HG03108 (cell line): ENCODE data around the gene TAX1BP3.

Experiments
- ATAC-seq: cut with Tn5 transposase; IDR thresholded peaks from one replicate; pipeline ENCODE4 v1.9.1; 2021; ENCODE audit warnings: moderate library complexity; ENCODE audit not compliant: unreplicated experiment

The TAX1BP3 gene

DNA sequence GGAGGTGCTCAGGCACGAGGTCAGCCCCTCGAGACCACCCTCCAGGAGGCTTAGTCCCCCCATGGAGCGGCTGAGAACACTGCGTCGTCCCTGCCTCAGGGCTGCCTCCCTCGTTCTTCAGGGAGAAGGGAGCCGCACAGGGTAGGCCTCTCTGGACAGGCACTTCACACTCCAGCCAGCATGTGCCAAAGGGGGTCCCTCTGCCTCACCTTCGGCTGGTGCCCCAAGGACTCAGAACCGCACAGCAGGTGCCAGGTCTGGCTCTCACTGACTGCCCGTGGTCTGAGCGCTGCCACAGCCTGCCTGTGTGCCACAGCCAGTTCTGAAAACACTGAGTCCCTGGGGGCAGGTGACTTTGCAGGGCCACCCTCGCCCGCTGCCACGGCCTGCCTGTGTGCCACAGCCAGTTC lies 20.5 kb upstream of the TAX1BP3 start:
- no peak for ATAC-seq

DNA sequence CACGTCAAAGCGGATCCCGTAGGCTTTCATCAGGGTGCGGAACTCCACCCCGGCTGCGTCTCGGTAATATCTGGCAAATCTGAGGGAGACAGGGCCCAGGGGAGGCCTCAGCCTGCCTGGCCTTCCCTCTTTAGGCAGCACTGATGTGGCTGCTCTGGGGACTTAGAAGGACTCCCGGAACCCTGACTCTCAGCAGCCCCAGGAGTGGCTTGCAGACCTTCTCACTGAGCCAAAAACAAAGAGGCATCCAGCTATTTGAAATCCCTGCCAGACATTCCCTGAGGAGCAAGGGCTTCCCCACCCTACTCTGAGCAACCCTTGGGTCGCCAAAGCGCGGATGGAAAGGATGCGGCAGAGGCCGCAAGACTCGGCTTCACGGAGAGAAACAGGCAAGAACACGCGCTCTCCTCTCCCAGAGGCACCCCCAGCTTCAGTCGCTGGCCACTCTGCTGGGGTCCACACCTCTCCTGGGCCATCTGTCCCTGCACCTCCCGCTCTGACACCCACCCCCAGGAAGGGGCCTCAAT lies 19.7 kb upstream of the TAX1BP3 start:
- no peak for ATAC-seq

- ATAC-seq, result no peak
Observed at GRCh38 chr17:3685174-3685573, 16.8 kb upstream of the TAX1BP3 start.

DNA sequence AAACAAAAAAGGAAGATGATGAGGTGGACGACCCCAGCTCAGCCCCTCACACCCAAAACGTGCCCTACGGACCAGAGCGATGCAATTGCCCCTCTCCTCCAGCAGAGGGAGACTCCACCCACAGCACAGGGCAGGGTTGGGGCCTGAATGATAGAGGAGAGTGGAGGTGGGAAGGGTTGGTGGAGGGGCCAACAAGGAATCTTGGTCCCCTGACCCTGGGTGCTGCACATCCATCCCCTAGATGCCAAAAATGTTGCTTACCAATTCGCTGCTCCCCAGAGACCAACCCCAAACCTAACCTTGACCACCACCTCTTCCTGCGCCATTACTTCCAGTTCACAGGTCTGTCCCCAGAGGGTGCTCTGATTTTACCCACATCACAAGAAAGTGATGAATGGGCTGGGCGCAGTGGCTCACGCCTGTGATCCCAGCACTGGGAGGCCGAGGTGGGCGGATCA lies 14.7 kb upstream of the TAX1BP3 start:
- ATAC-seq, result no peak

GRCh38 chr17:3682033-3682432 lies 13.7 kb upstream of the TAX1BP3 start:
- ATAC-seq, result no peak

- ATAC-seq, result no peak
Observed at GRCh38 chr17:3681565-3681964, 13.2 kb upstream of the TAX1BP3 start.

DNA sequence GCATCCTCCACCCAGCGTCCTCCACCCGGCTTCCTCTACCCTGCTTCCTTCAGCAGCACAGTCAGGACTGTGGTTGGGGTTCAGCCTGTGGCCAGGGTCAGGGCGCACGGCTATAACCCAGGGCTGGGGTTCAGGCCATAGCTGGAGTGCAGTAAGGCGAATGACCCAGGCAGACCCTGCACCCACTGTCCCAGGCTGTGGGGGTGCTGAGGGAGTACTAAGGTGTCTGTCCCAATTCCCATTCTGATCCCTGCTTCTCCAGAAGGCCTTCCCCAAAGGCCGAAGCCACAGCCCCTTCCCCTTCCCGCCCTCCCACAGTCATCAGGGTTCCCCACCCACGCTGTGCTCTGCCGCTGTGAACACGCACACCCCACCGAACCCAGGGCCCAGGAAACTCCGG lies 12.7 kb upstream of the TAX1BP3 start:
- ATAC-seq, result no peak

- ATAC-seq, result no peak
Observed at GRCh38 chr17:3679531-3680126, 11.3 kb upstream of the TAX1BP3 start.

DNA sequence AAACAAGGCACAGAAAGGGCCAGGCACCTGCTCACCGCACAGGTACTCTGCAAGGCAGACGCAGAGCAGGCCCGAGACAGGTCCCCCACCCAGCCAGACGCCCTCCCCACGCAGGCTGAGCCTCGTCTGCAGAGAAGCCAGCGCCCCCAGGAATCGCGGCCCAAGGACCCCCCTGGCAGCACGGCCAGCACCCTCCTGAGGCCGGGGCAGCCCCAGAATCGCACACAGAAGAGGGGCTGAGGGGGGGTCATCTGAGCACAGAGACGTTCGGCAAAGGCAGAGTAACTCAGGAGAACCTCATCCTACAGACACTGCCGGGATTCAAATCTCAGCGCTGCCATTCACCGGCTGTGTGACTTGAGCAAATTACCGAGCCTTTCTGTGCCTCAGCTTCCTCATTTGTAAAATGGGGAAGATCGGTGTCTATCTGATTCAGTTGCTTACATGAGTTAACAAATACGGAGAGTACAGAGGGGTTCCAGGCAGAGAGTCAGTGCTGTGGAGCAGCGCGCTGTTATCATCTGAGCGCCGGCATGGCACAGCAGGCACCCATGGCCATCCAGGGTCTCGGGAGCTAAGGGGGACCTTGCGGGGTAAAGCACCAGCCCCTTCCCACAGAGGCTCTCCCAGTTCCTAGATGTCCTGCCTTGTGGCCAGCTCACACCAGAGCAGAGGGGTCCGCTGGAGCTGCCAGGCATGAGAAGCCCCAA lies 10.6 kb upstream of the TAX1BP3 start:
- no peak for ATAC-seq

DNA sequence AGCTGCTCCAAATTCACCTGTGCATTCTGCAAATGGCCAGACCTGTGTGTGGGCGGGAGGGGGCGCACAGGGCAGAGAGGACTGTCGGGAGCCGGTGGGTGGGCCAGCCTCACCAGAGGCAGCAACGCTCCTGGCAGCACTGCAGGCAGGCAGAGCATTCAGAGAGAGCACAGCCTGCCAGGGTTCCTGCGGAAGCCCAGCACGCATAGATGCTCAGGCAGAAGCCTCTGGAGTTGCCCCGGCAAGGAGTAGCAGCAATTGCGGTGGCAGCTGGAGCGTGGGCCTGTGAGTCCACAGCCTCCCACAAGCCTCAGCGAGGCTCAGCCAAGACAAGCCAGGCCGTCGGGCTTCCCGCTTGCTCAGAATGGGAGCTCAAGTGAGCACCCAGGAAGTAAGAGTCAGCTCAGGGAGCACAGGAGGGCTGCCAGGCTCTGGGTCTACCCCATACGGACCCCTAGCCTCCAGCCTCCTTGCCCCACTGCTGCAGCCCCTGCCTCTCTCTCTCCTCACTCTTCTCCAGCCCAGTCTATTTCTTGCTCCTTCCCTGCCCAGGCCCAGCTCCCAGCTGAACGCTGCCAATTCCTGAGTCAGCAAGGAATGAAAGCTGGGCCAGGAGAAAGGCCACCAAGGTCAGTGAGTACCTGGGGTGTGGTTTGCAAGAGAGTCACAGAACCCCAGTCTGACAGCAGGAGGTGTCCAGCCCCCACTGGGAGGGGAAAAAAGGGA lies 9.9 kb upstream of the TAX1BP3 start:
- no peak for ATAC-seq

DNA sequence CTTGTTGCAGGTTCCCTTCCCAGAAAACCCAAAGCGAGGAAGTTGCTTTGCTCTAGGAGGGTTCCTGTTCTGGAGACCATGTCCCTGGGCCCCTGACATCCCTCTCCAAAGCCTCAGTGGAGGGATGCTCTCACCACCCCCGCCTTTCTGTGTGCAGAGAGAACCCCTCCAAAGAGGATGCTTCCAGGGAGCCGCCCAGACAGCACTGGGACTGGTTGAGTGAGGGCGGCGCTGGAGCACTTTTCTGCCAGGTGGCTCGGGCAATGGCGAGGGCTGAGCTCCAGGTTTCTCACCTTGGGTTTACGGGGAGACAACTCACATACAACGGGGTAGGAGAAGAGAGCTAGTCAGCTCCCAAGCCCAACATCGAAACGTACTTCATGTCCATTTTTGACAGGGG lies 7.5 kb upstream of the TAX1BP3 start:
- ATAC-seq, result no peak

- ATAC-seq, result no peak
Observed at GRCh38 chr17:3672571-3672970, 4.2 kb upstream of the TAX1BP3 start.

DNA sequence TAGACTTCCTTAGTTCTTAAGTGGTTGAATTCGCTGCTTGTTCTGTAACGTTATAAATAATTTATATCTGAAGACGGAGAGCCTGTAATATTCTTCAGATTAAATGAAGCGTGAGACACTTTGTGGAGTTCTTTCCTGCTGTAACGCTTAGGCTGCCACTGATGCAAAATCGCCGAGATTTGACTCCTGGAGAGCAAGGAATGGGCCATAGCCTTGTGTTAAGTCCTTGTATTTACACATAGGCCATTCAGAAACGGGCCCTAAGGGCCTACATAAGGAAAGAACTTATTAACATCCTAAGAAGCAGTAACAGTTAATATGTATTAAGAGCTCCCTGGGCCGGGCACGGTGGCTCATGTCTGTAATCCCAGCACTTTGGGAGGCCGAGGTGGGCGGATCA lies 1.2 kb upstream of the TAX1BP3 start:
- no peak for ATAC-seq

DNA sequence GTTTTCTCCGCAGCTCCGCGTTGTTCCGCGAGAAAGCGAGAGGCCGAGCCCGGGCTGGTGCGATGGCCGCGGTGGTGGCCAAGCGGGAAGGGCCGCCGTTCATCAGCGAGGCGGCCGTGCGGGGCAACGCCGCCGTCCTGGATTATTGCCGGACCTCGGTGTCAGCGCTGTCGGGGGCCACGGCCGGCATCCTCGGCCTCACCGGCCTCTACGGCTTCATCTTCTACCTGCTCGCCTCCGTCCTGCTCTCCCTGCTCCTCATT lies 638 bp upstream of the TAX1BP3 start:
- no peak for ATAC-seq

DNA sequence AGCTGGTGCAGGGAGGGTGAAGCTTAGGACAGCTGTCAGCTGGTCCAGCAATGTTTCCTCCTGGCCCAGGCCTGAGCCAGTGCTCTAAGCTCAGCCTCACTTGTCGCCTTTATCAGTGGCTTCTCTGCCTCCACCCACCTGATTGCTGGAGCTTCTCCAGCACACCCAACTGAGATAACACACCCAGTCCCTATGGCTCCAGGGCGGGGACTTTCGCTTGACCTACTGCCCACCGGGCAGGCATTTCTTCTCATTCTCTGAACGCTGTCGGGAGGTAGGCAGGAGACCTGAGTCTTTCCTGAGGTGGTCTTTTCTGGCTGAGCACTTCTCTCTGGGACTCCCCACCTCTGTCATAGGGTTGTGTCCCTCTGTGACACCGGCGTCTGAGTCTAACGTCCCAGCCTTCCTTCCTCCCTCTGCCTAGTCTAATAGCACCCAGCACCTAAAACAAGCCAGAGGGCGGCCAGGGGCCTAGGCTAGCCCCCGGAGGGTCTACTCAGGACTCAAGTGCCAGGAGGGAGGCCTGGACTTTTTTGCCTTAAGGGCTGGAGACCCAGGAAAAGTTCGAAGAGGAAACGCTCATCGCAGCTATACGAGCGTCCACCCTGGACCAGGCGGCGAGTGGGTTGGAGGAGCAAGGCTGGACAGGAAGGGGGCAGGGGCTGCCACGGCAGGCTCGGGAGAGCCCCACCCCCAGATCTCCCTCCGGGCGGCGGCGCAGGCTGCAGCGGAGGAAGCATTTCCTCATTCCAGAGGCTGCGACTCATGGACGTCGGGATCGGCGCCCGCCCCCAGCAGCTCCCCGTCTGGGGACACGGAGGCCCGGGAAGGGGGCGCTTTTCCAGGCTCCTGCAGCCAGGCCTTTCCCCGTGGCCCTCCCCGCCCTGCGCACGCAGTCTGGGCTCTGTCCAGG lies 756 bp downstream of the TAX1BP3 start:
- ATAC-seq, result no peak

GRCh38 chr17:3666516-3666915 lies 1.9 kb downstream of the TAX1BP3 start:
- no peak for ATAC-seq

DNA sequence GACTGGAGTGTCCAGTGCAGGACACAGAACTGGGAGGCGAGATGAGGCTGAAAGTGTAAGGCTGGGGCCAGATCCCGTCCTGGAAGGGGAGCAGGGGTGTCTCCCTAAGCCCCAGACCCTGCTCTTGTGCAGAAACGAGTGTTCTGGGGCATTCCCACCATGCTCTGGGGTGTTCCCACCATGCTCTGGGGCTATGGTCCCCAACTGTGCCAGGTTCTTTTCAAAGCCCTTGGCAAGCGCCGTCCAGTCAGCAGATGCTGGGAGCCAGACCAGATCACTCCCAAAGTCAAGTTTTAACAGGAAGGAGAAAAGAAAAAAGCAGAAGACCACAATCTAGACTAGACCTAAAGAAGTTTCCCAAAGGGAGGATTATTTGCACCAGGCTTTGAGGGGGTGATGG lies 2.5 kb downstream of the TAX1BP3 start:
- ATAC-seq, result no peak

DNA sequence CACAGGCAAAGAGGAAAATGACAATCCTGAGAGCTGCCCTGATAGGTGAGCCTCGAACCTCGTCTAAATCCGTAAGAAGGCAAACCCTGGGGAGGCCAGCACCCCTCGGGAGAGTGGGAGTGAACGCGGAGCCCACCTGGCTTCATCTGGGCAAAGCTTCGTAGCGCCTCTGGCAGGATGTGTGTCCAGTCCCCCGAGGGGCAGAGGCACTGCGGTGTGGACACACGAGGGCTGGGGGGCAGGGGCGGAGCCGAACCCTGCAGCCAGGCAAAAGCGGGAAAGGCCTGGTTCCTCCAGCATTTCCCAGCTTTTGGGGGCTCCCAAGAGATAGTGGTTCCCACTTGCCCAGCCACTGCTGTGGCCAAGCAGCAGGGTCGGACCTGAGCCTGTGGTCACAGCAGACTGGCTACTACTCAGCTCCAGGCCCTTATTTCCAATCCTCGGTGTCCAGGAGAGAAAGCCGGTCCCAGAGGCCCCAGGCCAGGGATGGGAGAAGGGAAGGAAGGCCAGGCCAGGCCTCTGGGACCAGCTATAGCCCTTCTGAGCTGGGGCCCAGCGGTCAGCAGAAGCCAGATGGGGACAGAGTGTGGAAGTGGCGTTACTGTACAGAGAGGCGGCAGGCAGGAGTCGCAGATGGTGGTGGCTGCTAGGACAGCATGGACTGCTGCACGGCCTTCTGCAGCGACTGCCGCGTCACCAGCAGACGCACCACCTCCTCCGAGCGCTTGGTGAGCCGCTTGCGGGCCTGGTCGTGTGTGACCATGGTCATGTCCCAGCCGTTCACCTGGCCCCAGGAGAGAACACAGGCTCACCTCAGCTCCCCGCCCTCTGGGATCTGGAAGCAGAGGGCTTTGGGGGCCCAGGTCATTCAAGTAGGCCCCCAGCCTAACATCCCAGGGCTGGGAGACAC lies 5.0 kb downstream of the TAX1BP3 start:
- no peak for ATAC-seq

- no peak for ATAC-seq
Observed at GRCh38 chr17:3660311-3660891, 8.0 kb downstream of the TAX1BP3 start.
